H1 (cell line): ENCODE measurements around the gene SNAP47.

Experiments used
- CEBPB ChIP-seq: IDR thresholded peaks from 2 replicates; pipeline ENCODE4 v1.6.1; 2012; ENCODE audit warnings: low read depth, low read length
- CTCF ChIP-seq, 3 experiments: IDR thresholded peaks; 1 replicate in 2 of 3; 2 replicates in 1 of 3; pipeline versions ENCODE4 v1.5.1 to v1.6.1; 2011; ENCODE audit warnings: low read length in 3 of 3, mild to moderate bottlenecking in 3 of 3, inconsistent platforms in 2 of 3, low read depth in 1 of 3, moderate library complexity in 1 of 3; ENCODE audit not compliant: insufficient read depth in 1 of 3; ENCODE audit errors: control extremely low read depth in 1 of 3
- EZH2 ChIP-seq: fragments of 200-600 bp; sonication (generic); IDR thresholded peaks from 2 replicates; pipeline ENCODE4 v1.7.1; 2012; ENCODE audit warnings: low read depth, mild to moderate bottlenecking, moderate library complexity, low read length, inconsistent platforms; ENCODE audit not compliant: severe bottlenecking
- HDAC6 ChIP-seq: IDR thresholded peaks from one replicate; pipeline ENCODE4 v1.7.1; 2012; ENCODE audit warnings: low read depth, mild to moderate bottlenecking, inconsistent platforms, low read length, moderate library complexity
- MAFK ChIP-seq: IDR thresholded peaks from 2 replicates; pipeline ENCODE4 v1.6.1; 2012; ENCODE audit warnings: low read depth, mild to moderate bottlenecking, improper control_type of control experiment, low read length
- MAX ChIP-seq: IDR thresholded peaks from 2 replicates; pipeline ENCODE4 v1.6.1; 2012; ENCODE audit warnings: inconsistent platforms
- POLR2A ChIP-seq, 2 experiments: IDR thresholded peaks; 1 replicate in 1 of 2; 2 replicates in 1 of 2; pipeline ENCODE4 v1.6.1; 2011; ENCODE audit warnings: low read depth in 2 of 2, low read length in 2 of 2, mild to moderate bottlenecking in 2 of 2; ENCODE audit errors: control extremely low read depth in 1 of 2
- RFX5 ChIP-seq: IDR thresholded peaks from 2 replicates; pipeline ENCODE4 v1.6.1; 2011; ENCODE audit warnings: low read depth, low read length, improper control_type of control experiment, borderline replicate concordance
- SIRT6 ChIP-seq: IDR thresholded peaks from one replicate; pipeline ENCODE4 v1.7.1; 2012; ENCODE audit warnings: low read length, inconsistent platforms
- TCF12 ChIP-seq: IDR thresholded peaks from 2 replicates; pipeline ENCODE4 v1.6.1; 2011; ENCODE audit warnings: low read depth, mild to moderate bottlenecking, low read length

GRCh38 chr1:227771771-227772170, 36.5 kb downstream of the SNAP47 start:
- no peak for TF ChIP-seq EZH2
- TF ChIP-seq CTCF (IDR thresholded peaks at IDR 0.05; ENCODE audit: control extremely low read depth in 1 of 3, insufficient read depth in 1 of 3, low read depth in 1 of 3, low read length in 3 of 3): no peak
- no peak for TF ChIP-seq MAFK
- no peak for TF ChIP-seq POLR2A (IDR thresholded peaks at IDR 0.05; ENCODE audit: control extremely low read depth in 1 of 2, low read depth in 2 of 2, low read length in 2 of 2)
- TF ChIP-seq TCF12: no peak
- no peak for TF ChIP-seq RFX5
- no peak for TF ChIP-seq HDAC6
- no peak for TF ChIP-seq CEBPB
- TF ChIP-seq MAX: no peak
- TF ChIP-seq SIRT6: no peak
